ENCODE data around the gene MGAM2. TPM values are rescaled to one million over a fixed set of nuclear protein-coding genes. Genes with fewer than 3 reads are reported as not detected.

MGAM2 gene
- total RNA-seq, 1 experiment from 2014 or later: not detected

- no peak for TF ChIP-seq CTCF (IDR thresholded peaks at IDR 0.05; ENCODE audit: unreplicated experiment)
- POLR2A ChIA-PET: no interaction called here
- Mint-ChIP-seq H3K36me3 (ENCODE audit: insufficient read depth, unreplicated experiment) (no peaks in the 10 kb centered on the region), H3K4me3 (ENCODE audit: unreplicated experiment) (no peak overlapping the region), H3K27ac (ENCODE audit: low read depth, unreplicated experiment) (no peak overlapping the region), H3K4me1 (ENCODE audit: insufficient read depth, unreplicated experiment) (peaks cover 6% of the 10 kb centered on the region), H3K9me3 (ENCODE audit: unreplicated experiment) (no peaks in the 10 kb centered on the region), H3K27me3 (ENCODE audit: insufficient read depth, unreplicated experiment) (peaks cover 10% of the 10 kb centered on the region)
- no peak for DNase-seq (ENCODE audit: unreplicated experiment)
- CTCF ChIA-PET: interaction anchor here (0.7 kb wide), 2 partner anchors 80 to 134 kb away, joined by 4 to 5 read pairs; no protein-coding TSS in a partner anchor
- intact Hi-C loops (cut with micrococcal nuclease): no loop called here
- no TSS peak for BruUV-seq (replicated peaks)
Measured at GRCh38 chr7:142110098-142110497, 1.4 kb upstream of the MGAM2 start.

- intact Hi-C loops (cut with micrococcal nuclease): no loop called here
- BruUV-seq (replicated peaks): no TSS peak
- ChIA-PET CTCF (interaction anchor here (0.6 to 1.1 kb wide), 4 partner anchors 11 to 135 kb away, joined by 3 to 6 read pairs (median 4); no protein-coding TSS in a partner anchor), POLR2A (no interaction called here)
- Mint-ChIP-seq H3K9me3 (ENCODE audit: unreplicated experiment) (no peaks in the 10 kb centered on the region), H3K4me3 (ENCODE audit: unreplicated experiment) (no peak overlapping the region), H3K4me1 (ENCODE audit: insufficient read depth, unreplicated experiment) (peaks cover 5% of the 10 kb centered on the region), H3K27ac (ENCODE audit: low read depth, unreplicated experiment) (no peak overlapping the region), H3K27me3 (ENCODE audit: insufficient read depth, unreplicated experiment) (peaks cover 10% of the 10 kb centered on the region), H3K36me3 (ENCODE audit: insufficient read depth, unreplicated experiment) (no peaks in the 10 kb centered on the region)
- no peak for TF ChIP-seq CTCF (IDR thresholded peaks at IDR 0.05; ENCODE audit: unreplicated experiment)
- DNase-seq (ENCODE audit: unreplicated experiment): no peak
Measured at GRCh38 chr7:142110638-142111037, 880 bp upstream of the MGAM2 start.

GRCh38 chr7:142112086-142112485, 568 bp downstream of the MGAM2 start:
- POLR2A ChIA-PET: no interaction called here
- no peaks in the 10 kb centered on the region for H3K36me3 Mint-ChIP-seq (ENCODE audit: insufficient read depth, unreplicated experiment)
- peaks cover 5% of the 10 kb centered on the region for H3K4me1 Mint-ChIP-seq (ENCODE audit: insufficient read depth, unreplicated experiment)
- CTCF ChIA-PET: interaction anchor here (0.8 to 1.5 kb wide), 3 partner anchors 11 to 136 kb away, joined by 3 to 4 read pairs (median 3); no protein-coding TSS in a partner anchor
- BruUV-seq (replicated peaks): no TSS peak
- TF ChIP-seq CTCF (IDR thresholded peaks at IDR 0.05; ENCODE audit: unreplicated experiment): no peak
- intact Hi-C loops (cut with micrococcal nuclease): no loop called here
- H3K4me3 Mint-ChIP-seq (ENCODE audit: unreplicated experiment): no peak overlapping the region
- H3K27me3 Mint-ChIP-seq (ENCODE audit: insufficient read depth, unreplicated experiment): peaks cover 10% of the 10 kb centered on the region
- H3K9me3 Mint-ChIP-seq (ENCODE audit: unreplicated experiment): no peaks in the 10 kb centered on the region
- no peak overlapping the region for H3K27ac Mint-ChIP-seq (ENCODE audit: low read depth, unreplicated experiment)
- no peak for DNase-seq (ENCODE audit: unreplicated experiment)

GRCh38 chr7:142114207-142114606, 2.7 kb downstream of the MGAM2 start:
- Mint-ChIP-seq H3K27me3 (ENCODE audit: insufficient read depth, unreplicated experiment) (peaks cover 10% of the 10 kb centered on the region), H3K4me3 (ENCODE audit: unreplicated experiment) (no peak overlapping the region), H3K27ac (ENCODE audit: low read depth, unreplicated experiment) (no peak overlapping the region), H3K4me1 (ENCODE audit: insufficient read depth, unreplicated experiment) (peaks cover 3% of the 10 kb centered on the region), H3K9me3 (ENCODE audit: unreplicated experiment) (no peaks in the 10 kb centered on the region), H3K36me3 (ENCODE audit: insufficient read depth, unreplicated experiment) (no peaks in the 10 kb centered on the region)
- no peak for TF ChIP-seq CTCF (IDR thresholded peaks at IDR 0.05; ENCODE audit: unreplicated experiment)
- intact Hi-C loops (cut with micrococcal nuclease): no loop called here
- no TSS peak for BruUV-seq (replicated peaks)
- ChIA-PET CTCF (interaction anchor here (0.7 kb wide), 1 partner anchor 755 kb away, joined by 3 read pairs; no protein-coding TSS in a partner anchor), POLR2A (no interaction called here)
- no peak for DNase-seq (ENCODE audit: unreplicated experiment)
